Measurements from ENCODE around the gene OSER1. TPM values are rescaled to one million over a fixed set of nuclear protein-coding genes. Genes with fewer than 3 reads are reported as not detected.

OSER1 gene
- total RNA-seq, 6 experiments from 2014 or later: 13.0 to 20.4 (median 17.3) TPM

GRCh38 chr20:44182135-44182765 lies 28.3 kb downstream of the OSER1 start:
- no peaks in the 10 kb centered on the region for H3K27me3 ChIP-seq
- WGBS (ENCODE audit: insufficient coverage, low coverage, low lambda C conversion rate, missing lambda C conversion rate): 26% methylated on average over 7 of the region's 13 CpGs
- H3K27ac ChIP-seq: no peak overlapping the region
- H3K4me1 ChIP-seq: no peaks in the 10 kb centered on the region
- no peak for TF ChIP-seq POLR2A (IDR thresholded peaks at IDR 0.05)
- no peak for TF ChIP-seq CTCF (IDR thresholded peaks at IDR 0.05)
- DNase-seq: no peak
- H3K4me3 ChIP-seq: no peak overlapping the region
- H3K9me3 ChIP-seq: no peaks in the 10 kb centered on the region
- intact Hi-C loops (cut with DNase I): no loop called here
- ATAC-seq: no peak
- H3K36me3 ChIP-seq: no peaks in the 10 kb centered on the region

DNA sequence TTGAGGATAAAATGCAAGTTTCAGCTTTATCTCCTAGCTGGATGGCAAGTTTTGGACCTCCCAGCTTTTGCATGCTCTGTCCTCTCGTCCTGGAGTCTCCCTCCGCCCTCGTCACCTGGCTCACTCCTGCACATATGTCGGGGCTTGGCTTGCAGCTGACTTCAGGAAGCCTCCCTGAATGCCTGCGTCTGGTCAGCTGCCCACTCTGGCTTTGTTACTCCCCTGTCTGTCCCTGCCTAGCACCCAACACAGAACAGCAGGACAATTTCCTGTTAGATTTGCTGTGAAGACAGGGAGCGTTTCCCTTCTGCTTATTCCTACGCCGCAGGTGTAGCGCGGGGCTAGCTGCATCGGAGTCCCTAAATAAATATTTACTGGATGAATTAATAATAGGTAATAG lies 29.0 kb downstream of the OSER1 start:
- Histone ChIP-seq H3K4me1 (no peaks in the 10 kb centered on the region), H3K36me3 (no peaks in the 10 kb centered on the region), H3K4me3 (no peak overlapping the region), H3K27ac (no peak overlapping the region), H3K27me3 (no peaks in the 10 kb centered on the region), H3K9me3 (no peaks in the 10 kb centered on the region)
- WGBS (ENCODE audit: insufficient coverage, low coverage, low lambda C conversion rate, missing lambda C conversion rate): 57% methylated on average over 11 of the region's 11 CpGs
- DNase-seq (no peak), ATAC-seq (no peak)
- TF ChIP-seq POLR2A (IDR thresholded peaks at IDR 0.05): no peak
- TF ChIP-seq CTCF (IDR thresholded peaks at IDR 0.05): no peak
- intact Hi-C loops (cut with DNase I): no loop called here

DNA sequence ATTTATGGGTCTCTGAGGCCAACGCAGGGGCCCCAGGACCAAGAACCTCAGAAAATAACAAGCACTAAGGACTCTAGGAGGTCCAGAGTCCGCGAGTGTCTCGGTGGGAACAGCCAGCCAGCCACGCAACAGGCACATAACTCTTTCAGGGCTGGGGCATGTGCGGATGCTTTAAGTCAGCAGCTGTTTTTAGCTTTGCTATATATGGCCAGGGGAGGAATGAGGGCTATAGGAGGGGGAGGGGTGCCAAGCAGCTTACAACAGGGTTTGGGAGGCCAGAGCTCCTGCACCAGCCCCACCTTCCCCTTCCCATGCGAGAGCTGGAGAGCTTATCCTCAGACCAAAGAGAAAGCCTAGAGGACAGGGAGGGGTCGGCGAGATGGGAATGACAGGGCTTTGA lies 29.8 kb downstream of the OSER1 start:
- no peak overlapping the region for H3K27ac ChIP-seq
- intact Hi-C loops (cut with DNase I): no loop called here
- 25% methylated on average over 7 of the region's 9 CpGs for WGBS (ENCODE audit: insufficient coverage, low coverage, low lambda C conversion rate, missing lambda C conversion rate)

GRCh38 chr20:44176833-44177534 lies 33.6 kb downstream of the OSER1 start:
- H3K36me3 ChIP-seq: no peaks in the 10 kb centered on the region
- no peaks in the 10 kb centered on the region for H3K9me3 ChIP-seq
- ATAC-seq (no peak), DNase-seq (no peak)
- H3K4me3 ChIP-seq: no peak overlapping the region
- intact Hi-C loops (cut with DNase I): no loop called here
- 70% methylated on average over 2 of the region's 14 CpGs for WGBS (ENCODE audit: insufficient coverage, low coverage, low lambda C conversion rate, missing lambda C conversion rate)
- TF ChIP-seq CTCF (IDR thresholded peaks at IDR 0.05) (no peak), POLR2A (IDR thresholded peaks at IDR 0.05) (no peak)
- no peaks in the 10 kb centered on the region for H3K4me1 ChIP-seq
- no peaks in the 10 kb centered on the region for H3K27me3 ChIP-seq
- H3K27ac ChIP-seq: no peak overlapping the region

More for the DNA sequence above, 29.8 kb downstream of the OSER1 start:
- Histone ChIP-seq H3K27me3 (no peaks in the 10 kb centered on the region), H3K36me3 (no peaks in the 10 kb centered on the region), H3K9me3 (no peaks in the 10 kb centered on the region), H3K4me3 (no peak overlapping the region), H3K4me1 (no peaks in the 10 kb centered on the region)
- DNase-seq (no peak), ATAC-seq (no peak)
- TF ChIP-seq POLR2A (IDR thresholded peaks at IDR 0.05) (no peak), CTCF (IDR thresholded peaks at IDR 0.05) (no peak)

Data from right lobe of liver (tissue), 6 donors.